ENCODE results near the gene PDCD11.

PDCD11 gene

GRCh38 chr10:103441611-103442010, 45.2 kb downstream of the PDCD11 start:
- no peak for DNase-seq (ENCODE audit: extremely low spot score)
- POLR2A ChIA-PET = no interaction called here
- no peak for TF ChIP-seq SUZ12 (IDR thresholded peaks at IDR 0.05)
- TF ChIP-seq ELF4 (IDR thresholded peaks at IDR 0.05) = no peak
- no peak for TF ChIP-seq CTBP1 (IDR thresholded peaks at IDR 0.05; ENCODE audit: borderline replicate concordance)
- CTCF ChIA-PET = no interaction called here

- no peak for TF ChIP-seq FOXM1 (IDR thresholded peaks at IDR 0.05; ENCODE audit: borderline replicate concordance)
- TF ChIP-seq SUZ12 (IDR thresholded peaks at IDR 0.05) = no peak
- no peak for TF ChIP-seq L3MBTL2 (conservative IDR thresholded peaks at IDR 0.05)
- no peak for TF ChIP-seq LEF1 (IDR thresholded peaks at IDR 0.05; ENCODE audit: borderline replicate concordance)
- TF ChIP-seq ARNT (IDR thresholded peaks at IDR 0.05) = no peak
- no peak for TF ChIP-seq CTBP1 (IDR thresholded peaks at IDR 0.05; ENCODE audit: borderline replicate concordance)
- TF ChIP-seq ELF4 (IDR thresholded peaks at IDR 0.05) = no peak
- no peak for TF ChIP-seq HDGF (IDR thresholded peaks at IDR 0.05; ENCODE audit: borderline replicate concordance)
- TF ChIP-seq NFRKB (IDR thresholded peaks at IDR 0.05) = no peak
- no peak for TF ChIP-seq ZNF384 (IDR thresholded peaks at IDR 0.05)
- no peak for TF ChIP-seq PKNOX1 (IDR thresholded peaks at IDR 0.05)
- no peak for TF ChIP-seq FOXA1 (IDR thresholded peaks at IDR 0.05)
- CTCF ChIA-PET = no interaction called here
- DNase-seq (ENCODE audit: extremely low spot score) = no peak
- POLR2A ChIA-PET = no interaction called here
Measured at GRCh38 chr10:103442031-103442461, 45.6 kb downstream of the PDCD11 start.

- DNase-seq (ENCODE audit: extremely low spot score) = no peak
- POLR2A ChIA-PET = interaction anchor here (0.8 kb wide), 1 partner anchor 11 kb away, joined by 3 read pairs; no protein-coding TSS in a partner anchor
- CTCF ChIA-PET = no interaction called here
- TF ChIP-seq FOXK2 (IDR thresholded peaks at IDR 0.05) = no peak
- TF ChIP-seq FOXM1 (IDR thresholded peaks at IDR 0.05; ENCODE audit: borderline replicate concordance) = no peak
- no peak for TF ChIP-seq SUZ12 (IDR thresholded peaks at IDR 0.05)
- TF ChIP-seq HDGF (IDR thresholded peaks at IDR 0.05; ENCODE audit: borderline replicate concordance) = no peak
Measured at GRCh38 chr10:103443475-103444185, 47.2 kb downstream of the PDCD11 start.

GRCh38 chr10:103444478-103444877, 48.1 kb downstream of the PDCD11 start:
- no peak for DNase-seq (ENCODE audit: extremely low spot score)
- ChIA-PET CTCF (no interaction called here), POLR2A (no interaction called here)
- no peak for TF ChIP-seq LEF1 (IDR thresholded peaks at IDR 0.05; ENCODE audit: borderline replicate concordance)
- no peak for TF ChIP-seq ZNF384 (IDR thresholded peaks at IDR 0.05)
- no peak for TF ChIP-seq TARDBP (IDR thresholded peaks at IDR 0.05)
- no peak for TF ChIP-seq BHLHE40 (IDR thresholded peaks at IDR 0.05; ENCODE audit: borderline replicate concordance)
- no peak for TF ChIP-seq HDGF (IDR thresholded peaks at IDR 0.05; ENCODE audit: borderline replicate concordance)
- no peak for TF ChIP-seq FOXM1 (IDR thresholded peaks at IDR 0.05; ENCODE audit: borderline replicate concordance)
- no peak for TF ChIP-seq SUZ12 (IDR thresholded peaks at IDR 0.05)
- TF ChIP-seq CTBP1 (IDR thresholded peaks at IDR 0.05; ENCODE audit: borderline replicate concordance) = no peak
- TF ChIP-seq PKNOX1 (IDR thresholded peaks at IDR 0.05) = no peak
- no peak for TF ChIP-seq FOXA1 (IDR thresholded peaks at IDR 0.05)
- no peak for TF ChIP-seq FOXK2 (IDR thresholded peaks at IDR 0.05)
- TF ChIP-seq NFRKB (IDR thresholded peaks at IDR 0.05) = no peak
- TF ChIP-seq ELF4 (IDR thresholded peaks at IDR 0.05) = no peak
- no peak for TF ChIP-seq ARNT (IDR thresholded peaks at IDR 0.05)
- no peak for TF ChIP-seq SP1 (IDR thresholded peaks at IDR 0.05)
- TF ChIP-seq L3MBTL2 (conservative IDR thresholded peaks at IDR 0.05) = no peak

- POLR2A ChIA-PET = no interaction called here
- CTCF ChIA-PET = no interaction called here
Measured at GRCh38 chr10:103445366-103445765, 48.9 kb downstream of the PDCD11 start.

GRCh38 chr10:103445767-103446567, 49.5 kb downstream of the PDCD11 start:
- DNase-seq (ENCODE audit: extremely low spot score) = no peak
- POLR2A ChIA-PET = no interaction called here

More at GRCh38 chr10:103445366-103445765, 48.9 kb downstream of the PDCD11 start:
- no peak for DNase-seq (ENCODE audit: extremely low spot score)
- TF ChIP-seq LEF1 (IDR thresholded peaks at IDR 0.05; ENCODE audit: borderline replicate concordance) = no peak

More at GRCh38 chr10:103445767-103446567, 49.5 kb downstream of the PDCD11 start:
- no peak for TF ChIP-seq NFRKB (IDR thresholded peaks at IDR 0.05)
- no peak for TF ChIP-seq BHLHE40 (IDR thresholded peaks at IDR 0.05; ENCODE audit: borderline replicate concordance)
- no peak for TF ChIP-seq ZNF384 (IDR thresholded peaks at IDR 0.05)
- TF ChIP-seq PKNOX1 (IDR thresholded peaks at IDR 0.05) = no peak
- TF ChIP-seq L3MBTL2 (conservative IDR thresholded peaks at IDR 0.05) = no peak
- TF ChIP-seq SP1 (IDR thresholded peaks at IDR 0.05) = no peak
- TF ChIP-seq FOXM1 (IDR thresholded peaks at IDR 0.05; ENCODE audit: borderline replicate concordance) = no peak
- TF ChIP-seq FOXK2 (IDR thresholded peaks at IDR 0.05) = no peak
- TF ChIP-seq LEF1 (IDR thresholded peaks at IDR 0.05; ENCODE audit: borderline replicate concordance) = no peak
- TF ChIP-seq ARNT (IDR thresholded peaks at IDR 0.05) = no peak
- no peak for TF ChIP-seq FOXA1 (IDR thresholded peaks at IDR 0.05)
- TF ChIP-seq HDGF (IDR thresholded peaks at IDR 0.05; ENCODE audit: borderline replicate concordance) = no peak
- TF ChIP-seq SUZ12 (IDR thresholded peaks at IDR 0.05) = no peak
- no peak for TF ChIP-seq TARDBP (IDR thresholded peaks at IDR 0.05)
- TF ChIP-seq CTBP1 (IDR thresholded peaks at IDR 0.05; ENCODE audit: borderline replicate concordance) = no peak
- no peak for TF ChIP-seq ELF4 (IDR thresholded peaks at IDR 0.05)
- CTCF ChIA-PET = no interaction called here
